Ovary (tissue), 3 donors: ENCODE measurements around the gene CYP27B1.

Experiments
- EP300 ChIP-seq: sonication (generic); formaldehyde crosslinking; IDR thresholded peaks from one replicate; pipeline ENCODE4 v1.6.1; 2017; ENCODE audit warnings: antibody characterized with exemption
- TF ChIP-seq, protein P1 (sequence below), 3 donors: fragments of 450-650 bp in 2 of 3; fragments of 200-600 bp in 1 of 3; IDR thresholded peaks; one replicate each; pipeline versions ENCODE4 v1.5.1 to v1.8.0; 2016 to 2022; ENCODE audit warnings: antibody characterized with exemption in 3 of 3, mild to moderate bottlenecking in 1 of 3
- donor health status: DM: no; HTN: no; CAD: no.

DNA sequence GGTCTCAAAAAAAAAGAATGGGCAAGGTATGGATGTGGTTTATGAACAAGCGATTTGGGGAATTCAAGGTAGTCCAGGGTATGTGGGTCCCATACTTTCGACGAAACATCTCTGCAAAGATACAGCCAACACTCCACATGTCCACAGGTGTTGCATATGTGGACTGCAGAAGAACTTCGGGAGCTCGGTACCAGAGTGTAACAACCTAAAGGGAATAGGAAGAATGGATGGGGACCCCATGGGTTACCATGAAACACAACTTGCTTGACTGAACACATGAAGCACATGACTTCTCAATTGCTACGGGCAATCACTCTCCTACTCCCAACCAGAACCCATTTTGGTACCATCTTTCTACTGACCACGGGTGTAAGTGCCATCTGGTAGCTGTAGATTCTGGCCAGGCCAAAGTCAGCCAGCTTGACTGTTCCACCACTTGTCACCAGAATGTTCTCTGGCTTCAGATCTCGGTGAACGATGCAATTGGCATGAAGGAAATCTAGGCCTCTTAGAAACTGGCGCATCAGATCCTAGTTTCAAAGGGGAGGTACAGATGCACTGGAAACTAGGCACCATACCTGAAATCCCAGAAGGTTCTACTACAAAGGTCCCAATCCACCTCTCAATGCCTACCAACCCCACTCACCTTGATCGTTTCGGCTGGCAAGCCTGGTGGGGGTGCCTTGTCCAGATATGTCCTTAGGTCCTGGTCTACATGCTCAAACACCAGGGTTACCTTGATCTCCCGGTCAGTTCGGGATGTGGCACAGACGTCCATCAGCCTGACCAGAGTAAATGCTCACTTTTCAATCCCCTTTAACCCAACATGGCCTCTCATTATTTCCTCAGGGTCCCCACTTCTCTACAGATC is 16.1 kb downstream of the CYP27B1 start:
- TF ChIP-seq, protein P1, sequence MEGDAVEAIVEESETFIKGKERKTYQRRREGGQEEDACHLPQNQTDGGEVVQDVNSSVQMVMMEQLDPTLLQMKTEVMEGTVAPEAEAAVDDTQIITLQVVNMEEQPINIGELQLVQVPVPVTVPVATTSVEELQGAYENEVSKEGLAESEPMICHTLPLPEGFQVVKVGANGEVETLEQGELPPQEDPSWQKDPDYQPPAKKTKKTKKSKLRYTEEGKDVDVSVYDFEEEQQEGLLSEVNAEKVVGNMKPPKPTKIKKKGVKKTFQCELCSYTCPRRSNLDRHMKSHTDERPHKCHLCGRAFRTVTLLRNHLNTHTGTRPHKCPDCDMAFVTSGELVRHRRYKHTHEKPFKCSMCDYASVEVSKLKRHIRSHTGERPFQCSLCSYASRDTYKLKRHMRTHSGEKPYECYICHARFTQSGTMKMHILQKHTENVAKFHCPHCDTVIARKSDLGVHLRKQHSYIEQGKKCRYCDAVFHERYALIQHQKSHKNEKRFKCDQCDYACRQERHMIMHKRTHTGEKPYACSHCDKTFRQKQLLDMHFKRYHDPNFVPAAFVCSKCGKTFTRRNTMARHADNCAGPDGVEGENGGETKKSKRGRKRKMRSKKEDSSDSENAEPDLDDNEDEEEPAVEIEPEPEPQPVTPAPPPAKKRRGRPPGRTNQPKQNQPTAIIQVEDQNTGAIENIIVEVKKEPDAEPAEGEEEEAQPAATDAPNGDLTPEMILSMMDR (IDR thresholded peaks at IDR 0.05), result no peak
- no peak for TF ChIP-seq EP300
